GM19438 (cell line): ENCODE results near the gene COL27A1.
"Not testable (repeated sequence)": the region's sequence is repeated elsewhere in the genome, so short reads cannot be mapped to it uniquely, and the experiment has no call there.

ENCODE experiments used
- ATAC-seq: cut with Tn5 transposase; IDR thresholded peaks from one replicate; pipeline ENCODE4 v1.9.1; 2021; ENCODE audit warnings: low read depth; ENCODE audit not compliant: unreplicated experiment

Gene COL27A1

GRCh38 chr9:114329625-114330022 lies 174.3 kb downstream of the COL27A1 start, which contains the start of gene ORM2:
TSS of gene ORM2 (plus strand) at chr9:114329869. CDS start at chr9:114329905, 36 bp downstream.
- ATAC-seq = not testable (repeated sequence)

GRCh38 chr9:114330636-114331035 lies 175.3 kb downstream of the COL27A1 start:
- no peak for ATAC-seq

DNA sequence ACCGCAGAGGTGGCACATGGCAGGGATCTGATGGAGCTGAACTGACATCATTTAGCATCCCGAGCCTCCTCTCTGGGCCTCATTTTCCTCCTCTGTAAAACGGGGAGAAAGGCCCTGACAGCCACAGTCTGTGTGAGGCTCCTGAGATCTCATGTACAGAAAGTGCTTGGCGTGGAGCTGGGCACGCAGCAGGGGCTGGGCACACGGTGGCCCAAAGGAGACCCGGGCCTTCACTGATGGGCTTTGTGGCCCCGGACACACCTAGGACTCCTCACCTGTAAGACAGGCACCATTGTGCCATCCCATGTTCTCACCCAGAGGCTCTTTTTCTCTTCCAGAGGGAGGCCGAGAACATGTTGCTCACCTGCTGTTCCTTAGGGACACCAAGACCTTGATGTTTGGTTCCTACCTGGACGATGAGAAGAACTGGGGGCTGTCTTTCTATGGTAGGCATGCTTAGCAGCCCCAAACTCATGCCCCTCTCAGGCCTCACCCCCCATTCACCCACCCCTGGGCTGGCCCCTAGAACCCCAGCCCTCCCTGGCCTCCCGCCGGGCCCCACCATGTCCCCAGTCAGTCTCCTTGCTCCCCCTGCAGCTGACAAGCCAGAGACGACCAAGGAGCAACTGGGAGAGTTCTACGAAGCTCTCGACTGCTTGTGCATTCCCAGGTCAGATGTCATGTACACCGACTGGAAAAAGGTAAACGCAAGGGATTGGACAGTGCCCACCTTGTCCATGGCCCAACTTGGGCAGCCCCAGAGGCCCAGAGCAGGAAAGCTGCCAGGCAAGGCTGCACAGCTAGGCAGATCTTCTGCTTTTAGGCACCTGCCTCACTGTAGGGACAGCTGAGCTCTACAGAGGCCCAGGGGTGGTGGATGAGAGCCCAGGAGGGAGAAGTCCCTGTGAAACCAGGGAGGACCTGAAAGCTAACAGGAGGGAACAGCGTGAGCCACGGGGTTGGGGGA lies 176.2 kb downstream of the COL27A1 start:
- not testable (repeated sequence) for ATAC-seq

- not testable (repeated sequence) for ATAC-seq
Observed at GRCh38 chr9:114332474-114333040, 177.2 kb downstream of the COL27A1 start.

DNA sequence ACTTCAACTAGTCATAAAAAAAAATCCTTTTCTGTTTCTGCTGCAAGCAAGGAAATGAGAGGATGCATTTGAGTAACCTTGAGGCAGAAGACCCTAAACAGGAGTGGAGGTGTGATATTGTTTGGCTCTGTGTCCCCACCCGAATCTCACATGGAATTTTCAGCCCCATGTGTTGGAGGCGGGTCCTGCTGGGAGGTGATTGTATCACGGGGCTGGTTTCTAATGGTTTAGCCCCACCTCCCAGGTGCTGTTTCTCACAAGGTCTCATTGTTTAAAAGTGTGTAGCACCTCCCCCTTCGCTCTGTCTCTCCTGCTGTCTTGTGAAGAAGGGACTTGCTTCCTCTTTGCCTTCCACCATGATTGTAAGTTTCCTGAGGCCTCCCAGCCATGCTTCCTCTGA lies 178.4 kb downstream of the COL27A1 start:
- not testable (repeated sequence) for ATAC-seq

DNA sequence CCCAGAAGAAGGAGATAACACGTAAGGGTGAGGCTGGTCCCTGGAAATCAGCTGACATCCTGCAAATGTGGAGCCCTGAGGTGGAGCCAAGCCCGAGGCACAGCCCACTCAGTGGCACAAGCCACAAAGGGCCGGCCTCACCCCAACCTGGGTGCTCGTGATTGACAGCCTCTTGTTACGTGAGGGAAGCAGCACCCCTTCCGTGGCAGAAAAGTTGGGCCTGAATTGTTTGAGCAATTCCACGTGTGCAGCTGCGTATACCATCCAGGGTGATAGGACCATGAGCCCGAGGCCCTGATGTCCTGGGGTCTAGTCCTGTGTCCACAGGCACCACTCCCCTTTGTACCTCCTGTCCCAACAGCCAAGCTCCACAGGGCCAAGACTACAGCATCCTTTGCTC lies 179.2 kb downstream of the COL27A1 start:
- ATAC-seq = no peak

DNA sequence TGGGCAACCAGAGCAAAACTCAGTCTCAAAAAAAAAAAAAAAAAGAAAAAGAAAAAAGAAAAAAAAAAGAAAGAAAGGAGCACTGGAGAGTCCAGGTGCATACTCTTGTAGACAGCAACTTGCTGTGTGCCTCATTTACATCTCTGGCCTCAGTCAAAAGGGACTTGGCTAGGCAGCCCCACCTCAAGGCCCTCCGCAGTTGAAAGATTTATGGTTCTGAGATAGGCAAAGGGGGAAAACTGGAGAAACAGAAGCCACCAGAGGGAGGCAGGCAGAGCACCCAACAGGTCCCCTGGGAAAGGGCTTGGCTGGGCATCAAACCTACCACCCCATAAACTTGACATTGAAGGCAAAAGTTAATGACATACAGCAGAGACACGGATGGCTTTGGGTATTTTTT lies 180.4 kb downstream of the COL27A1 start:
- no peak for ATAC-seq

- ATAC-seq = no peak
Observed at GRCh38 chr9:114336157-114336556, 180.8 kb downstream of the COL27A1 start.

DNA sequence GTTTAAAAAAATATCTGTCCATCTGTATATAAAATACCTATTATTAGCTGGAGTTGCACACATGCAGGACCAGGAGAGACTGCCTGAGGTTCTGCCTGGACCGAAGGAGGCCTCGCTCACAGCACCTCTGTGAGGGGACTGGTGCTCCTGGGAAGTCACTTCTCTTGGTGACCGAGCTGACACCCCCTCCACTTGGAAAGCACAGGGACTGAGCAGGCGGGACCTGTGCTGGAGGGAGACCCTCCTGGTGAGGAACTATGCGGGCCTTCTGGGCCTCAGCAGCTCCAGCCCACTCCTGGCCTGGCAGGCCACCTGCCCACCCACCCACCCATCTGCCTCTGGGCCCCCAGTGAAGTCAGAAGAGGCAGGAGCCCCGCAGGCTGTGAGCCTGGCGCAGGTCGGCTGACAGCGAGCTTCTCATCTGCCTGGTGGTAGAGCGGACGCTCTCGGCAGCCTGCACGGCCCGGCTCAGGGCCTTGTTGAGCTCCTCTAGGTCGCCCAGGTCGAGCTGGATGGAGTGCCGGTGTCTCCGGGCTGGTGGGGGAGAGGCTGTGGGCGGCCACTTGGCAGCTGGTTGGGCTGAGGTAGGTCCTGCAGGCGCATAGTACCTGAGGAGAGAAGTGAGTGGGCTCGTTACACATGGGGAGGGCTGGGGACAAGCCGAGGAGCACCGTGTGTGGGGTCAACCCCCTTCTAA lies 181.5 kb downstream of the COL27A1 start:
- ATAC-seq = no peak

DNA sequence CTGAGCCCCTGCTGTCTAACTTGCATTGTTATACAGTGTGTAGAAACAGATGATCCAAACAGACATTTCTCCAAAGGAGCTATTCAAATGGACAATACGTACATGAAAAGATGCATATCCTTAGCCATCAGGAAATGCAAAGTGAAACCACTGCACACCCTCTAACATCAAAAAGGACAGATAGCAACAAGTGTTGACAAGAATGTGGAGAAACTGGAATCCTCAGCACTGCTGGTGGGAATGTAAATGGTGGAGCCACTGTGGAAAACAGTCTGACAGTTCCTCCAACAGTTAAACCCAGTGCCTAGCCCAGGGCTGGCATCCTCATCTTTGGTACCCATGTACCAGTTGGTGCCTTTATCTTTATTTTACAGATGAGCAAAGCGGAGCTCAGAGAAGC lies 182.8 kb downstream of the COL27A1 start:
- no peak for ATAC-seq

GRCh38 chr9:114339130-114339908 lies 184.0 kb downstream of the COL27A1 start:
- no peak for ATAC-seq

DNA sequence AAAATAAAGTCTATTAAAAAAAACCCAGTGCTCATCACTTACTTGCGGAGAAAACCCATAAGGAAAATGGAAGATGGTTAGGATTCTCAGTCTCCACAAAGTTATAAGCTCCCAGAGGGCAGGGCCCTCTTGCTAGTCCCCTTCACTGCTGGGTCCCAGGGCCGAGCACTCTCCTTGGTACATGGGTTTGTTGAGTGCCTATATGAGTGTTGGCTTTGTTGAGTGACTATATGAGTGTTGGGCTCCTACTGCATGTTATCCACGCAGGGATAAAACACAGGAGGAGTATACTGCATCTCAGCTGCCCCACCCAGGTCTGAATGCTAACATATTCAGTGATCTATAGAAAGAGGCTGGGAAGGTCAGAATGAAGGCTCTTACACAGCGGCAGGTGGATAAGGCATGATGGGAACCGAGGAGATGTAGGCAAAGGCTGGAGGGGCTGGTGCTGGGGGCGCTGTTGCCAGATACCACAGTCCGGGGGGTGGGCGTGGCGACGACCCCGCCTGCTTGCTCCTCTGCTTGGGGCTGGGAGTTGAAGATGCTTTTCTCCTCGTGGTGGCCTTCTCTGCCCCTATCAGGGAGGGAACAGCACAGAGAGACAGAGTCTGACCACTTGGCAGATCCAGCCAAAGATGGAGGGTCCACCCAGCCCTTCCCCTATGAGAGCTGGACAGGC lies 186.0 kb downstream of the COL27A1 start:
- no peak for ATAC-seq

- ATAC-seq = no peak
Observed at GRCh38 chr9:114341991-114342390, 186.7 kb downstream of the COL27A1 start.

DNA sequence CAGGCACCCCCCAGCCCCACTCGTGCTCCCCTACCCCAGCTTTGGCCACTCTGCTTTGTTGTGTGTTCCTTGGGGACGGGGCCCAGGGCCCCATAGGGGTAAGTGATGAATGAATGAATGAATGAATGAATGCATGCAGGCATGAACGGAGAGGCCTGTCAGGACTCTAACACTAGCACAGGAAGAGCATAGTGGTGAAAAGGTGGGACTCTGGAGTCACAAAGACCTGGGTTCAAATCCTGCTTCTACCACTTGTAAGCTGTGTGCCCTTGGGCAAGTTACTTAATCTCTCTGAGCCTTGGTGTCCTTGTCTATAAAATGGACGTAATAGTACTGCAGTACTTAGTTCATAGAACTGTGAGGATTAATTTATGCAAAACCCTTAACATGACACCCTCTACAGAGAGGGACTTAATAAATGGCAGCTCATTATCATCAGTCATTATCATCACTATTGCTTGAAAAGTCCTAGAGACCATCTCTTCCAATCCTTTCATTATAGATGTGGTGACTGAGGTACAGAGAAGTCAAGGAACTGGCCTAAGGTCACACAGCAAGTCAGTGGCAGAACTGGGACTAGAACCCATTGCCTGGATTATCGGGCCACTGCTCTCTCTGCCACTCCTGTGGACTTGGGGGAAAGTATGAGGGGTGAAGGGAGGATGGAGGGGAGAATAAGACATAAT lies 187.6 kb downstream of the COL27A1 start:
- no peak for ATAC-seq

DNA sequence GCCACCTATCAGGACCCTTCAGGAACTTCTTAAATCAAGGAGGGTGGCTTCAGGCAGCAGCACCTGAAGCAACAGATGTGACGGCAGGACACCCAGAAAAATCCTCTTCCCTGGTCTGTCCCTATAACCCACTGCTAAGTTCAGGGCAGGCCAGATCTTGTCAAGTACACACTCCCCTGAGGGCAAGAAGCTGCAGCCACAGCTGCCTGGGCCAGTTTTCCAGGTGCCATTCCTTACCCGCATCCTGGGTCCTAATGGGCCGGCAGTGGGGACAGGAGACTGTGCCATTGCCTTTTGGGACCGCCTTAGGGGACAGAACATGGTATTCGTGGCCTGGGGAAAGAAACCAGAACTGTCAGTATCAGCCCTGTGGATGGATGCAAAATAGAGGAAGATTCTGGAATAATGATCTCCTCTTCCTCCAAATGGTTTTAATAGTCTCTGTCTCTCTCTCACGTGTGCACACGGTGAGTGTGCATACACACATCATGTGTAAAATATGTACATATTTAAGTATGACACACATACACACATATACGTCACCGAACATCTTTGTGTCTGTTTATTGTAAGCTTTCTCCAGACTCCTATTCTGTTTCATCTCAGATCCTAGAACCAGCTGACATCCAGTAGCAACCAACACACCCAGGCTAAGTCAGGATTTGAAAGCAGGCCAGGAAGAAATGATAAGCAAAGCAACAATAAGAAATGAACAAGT lies 188.3 kb downstream of the COL27A1 start:
- ATAC-seq = no peak

DNA sequence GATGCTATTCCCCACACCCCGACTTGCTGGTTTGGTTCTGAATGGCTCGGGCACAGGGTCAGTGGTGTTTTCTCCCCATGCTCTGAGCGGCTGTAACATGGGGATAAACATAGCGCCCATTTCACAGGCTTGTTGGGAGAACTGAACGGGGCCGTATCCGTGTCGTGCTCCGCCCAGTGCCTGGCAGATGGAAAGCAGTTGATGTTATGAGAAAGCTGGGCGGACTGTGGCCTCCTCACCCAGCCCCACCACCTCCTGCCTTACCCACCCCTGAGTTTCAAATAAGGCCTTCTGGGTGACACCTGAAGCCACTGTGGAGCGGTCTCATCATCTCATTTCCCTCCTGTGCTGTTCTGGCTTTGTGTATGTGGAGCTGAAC lies 188.8 kb downstream of the COL27A1 start:
- ATAC-seq = no peak

- ATAC-seq = no peak
Observed at GRCh38 chr9:114344692-114345091, 189.4 kb downstream of the COL27A1 start.

DNA sequence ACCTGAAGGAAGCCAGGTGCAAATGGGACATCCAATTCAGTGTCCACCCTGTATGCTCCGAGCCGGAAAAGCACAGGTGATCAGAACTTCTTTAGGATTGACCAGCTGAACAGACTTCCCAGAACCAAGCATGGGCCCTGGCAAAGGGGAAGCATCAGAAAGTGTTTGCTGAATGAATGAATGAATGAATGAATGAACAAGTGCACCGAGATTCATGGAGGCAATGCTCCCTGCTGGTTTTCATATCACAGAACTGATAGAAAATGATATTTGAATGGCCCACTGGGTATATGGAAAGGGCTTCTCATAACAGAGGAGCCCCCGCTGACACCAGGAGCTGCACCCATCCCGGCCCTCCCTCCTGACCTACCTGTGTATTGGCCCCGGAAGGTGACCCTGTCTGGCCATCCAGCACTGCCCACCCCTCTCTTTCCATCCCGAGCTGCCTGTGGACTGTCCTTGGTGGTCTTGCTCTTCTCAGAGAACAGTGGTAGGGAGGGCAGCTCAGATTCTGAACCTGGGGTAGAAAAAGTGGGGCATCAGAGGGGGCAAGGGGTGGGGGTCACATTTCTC lies 190.2 kb downstream of the COL27A1 start:
- no peak for ATAC-seq
